Measurements from ENCODE around the gene TMEM44. TPM values are rescaled to one million over a fixed set of nuclear protein-coding genes. Genes with fewer than 3 reads are reported as not detected.
"Not testable (repeated sequence)": the region's sequence is repeated elsewhere in the genome, so short reads cannot be mapped to it uniquely, and the experiment has no call there.

TMEM44 gene
- total RNA-seq, 1 donor from 2014 or later: 4.6 TPM

GRCh38 chr3:194615226-194615625, 18.0 kb downstream of the TMEM44 start:
- ATAC-seq: no peak
- no peak for DNase-seq (ENCODE audit: low spot score)

- no peak for DNase-seq (ENCODE audit: low spot score)
- ATAC-seq: no peak
These were observed 21.0 kb downstream of the TMEM44 start for GRCh38 chr3:194612221-194612620.

- DNase-seq (ENCODE audit: low spot score): no peak
- ATAC-seq: no peak
These were observed 22.5 kb downstream of the TMEM44 start for GRCh38 chr3:194610689-194611088.

GRCh38 chr3:194609601-194610000, 23.6 kb downstream of the TMEM44 start:
- ATAC-seq (no peak), DNase-seq (ENCODE audit: low spot score) (no peak)

- ATAC-seq (no peak), DNase-seq (ENCODE audit: low spot score) (no peak)
These were observed 24.2 kb downstream of the TMEM44 start for GRCh38 chr3:194608981-194609380.

GRCh38 chr3:194607592-194608389, 25.4 kb downstream of the TMEM44 start:
- no peak for ATAC-seq
- DNase-seq (ENCODE audit: low spot score): no peak

GRCh38 chr3:194606941-194607340, 26.3 kb downstream of the TMEM44 start:
- ATAC-seq (no peak), DNase-seq (ENCODE audit: low spot score) (no peak)

GRCh38 chr3:194606163-194606562, 27.1 kb downstream of the TMEM44 start:
- DNase-seq (ENCODE audit: low spot score): no peak
- no peak for ATAC-seq

GRCh38 chr3:194605314-194605713, 27.9 kb downstream of the TMEM44 start:
- not testable (repeated sequence) for ATAC-seq; DNase-seq (ENCODE audit: low spot score)

- DNase-seq (ENCODE audit: low spot score): no peak
- no peak for ATAC-seq
These were observed 28.4 kb downstream of the TMEM44 start for GRCh38 chr3:194604837-194605236.

- no peak for ATAC-seq
- DNase-seq (ENCODE audit: low spot score): no peak
These were observed 29.1 kb downstream of the TMEM44 start for GRCh38 chr3:194604126-194604525.

- DNase-seq (ENCODE audit: low spot score) (no peak), ATAC-seq (peak; percentile 45)
These were observed 30.5 kb downstream of the TMEM44 start for GRCh38 chr3:194602669-194603171.

- ATAC-seq (no peak), DNase-seq (ENCODE audit: low spot score) (no peak)
These were observed 34.3 kb downstream of the TMEM44 start for GRCh38 chr3:194598771-194599557.

- DNase-seq (ENCODE audit: low spot score) (no peak), ATAC-seq (no peak)
These were observed 36.3 kb downstream of the TMEM44 start for GRCh38 chr3:194596906-194597305.

- DNase-seq (ENCODE audit: low spot score) (no peak), ATAC-seq (no peak)
These were observed 40.1 kb downstream of the TMEM44 start for GRCh38 chr3:194592798-194593752.

GRCh38 chr3:194588741-194589140, 44.5 kb downstream of the TMEM44 start:
- no peak for ATAC-seq
- no peak for DNase-seq (ENCODE audit: low spot score)

GRCh38 chr3:194588236-194588635, 45.0 kb downstream of the TMEM44 start:
- no peak for DNase-seq (ENCODE audit: low spot score)
- ATAC-seq: no peak

- DNase-seq (ENCODE audit: low spot score): no peak
These were observed 45.7 kb downstream of the TMEM44 start for GRCh38 chr3:194587438-194587931.

GRCh38 chr3:194586836-194587235, 46.4 kb downstream of the TMEM44 start:
- ATAC-seq: no peak

More at GRCh38 chr3:194587438-194587931, 45.7 kb downstream of the TMEM44 start:
- no peak for ATAC-seq

GRCh38 chr3:194585880-194586281, 47.3 kb downstream of the TMEM44 start:
- no peak for DNase-seq (ENCODE audit: low spot score)
- no peak for ATAC-seq

More at GRCh38 chr3:194586836-194587235, 46.4 kb downstream of the TMEM44 start:
- no peak for DNase-seq (ENCODE audit: low spot score)

All from left lobe of liver (tissue), 2 donors.